Retinal pigment epithelial cell (primary cell): ENCODE data around the gene DNAI4.

Source experiments
- DNase-seq: peaks from one replicate; pipeline ENCODE4 v3.0.0-alpha.2; 2010; ENCODE audit warnings: low read depth
- H3K4me3 ChIP-seq: 2 replicates; pipeline ENCODE4 v1.5.1; 2011; ENCODE audit warnings: mild to moderate bottlenecking, low read length, control low read depth, moderate library complexity
- CTCF ChIP-seq: conservative IDR thresholded peaks from 2 replicates; pipeline ENCODE4 v1.5.1; 2011; ENCODE audit warnings: low read depth, low read length, control low read depth, inconsistent platforms

The DNAI4 gene

GRCh38 chr1:66768965-66769364 is 155.7 kb downstream of the DNAI4 start:
- no peak for DNase-seq
- no peak overlapping the region for H3K4me3 ChIP-seq
- no peak for TF ChIP-seq CTCF

- no peak overlapping the region for H3K4me3 ChIP-seq
- DNase-seq: no peak
- TF ChIP-seq CTCF: no peak
These were observed 157.0 kb downstream of the DNAI4 start for GRCh38 chr1:66767626-66768025.

- DNase-seq: no peak
- peak; percentile 72 for TF ChIP-seq CTCF
These were observed 159.6 kb downstream of the DNAI4 start for GRCh38 chr1:66764994-66765578.

More at GRCh38 chr1:66764994-66765578, 159.6 kb downstream of the DNAI4 start:
- H3K4me3 ChIP-seq: no peak overlapping the region
